H1 (cell line): ENCODE data around the gene EPHB6. TPM values are rescaled to one million over a fixed set of nuclear protein-coding genes. Genes with fewer than 3 reads are reported as not detected.

Source experiments
- CTCF ChIA-PET: fragments of 300-600 bp; sonication (Branson Sonifier 250); formaldehyde crosslinking; loops from one replicate; lab custom pipeline; 2021; ENCODE audit not compliant: partially characterized antibody; lab: Charles Lee
- POLR2A ChIA-PET: fragments of 300-600 bp; sonication (Branson Sonifier 250); formaldehyde crosslinking; loops from one replicate; lab custom pipeline; 2021; ENCODE audit warnings: inconsistent platforms; ENCODE audit not compliant: partially characterized antibody; lab: Charles Lee
- DNase-seq, 2 experiments: peaks; one replicate each; pipeline versions ENCODE4 v3.0.0 to v3.0.0-alpha.2; 2010 to 2022; ENCODE audit warnings: low spot score in 2 of 2, low read depth in 1 of 2, mixed read lengths in 1 of 2
- FAIRE-seq: peaks from 2 replicates; lab custom pipeline; 2011; peaks lifted over from hg19 to GRCh38; lab: Jason Lieb, UNC
- H2AFZ ChIP-seq: 2 replicates; pipeline ENCODE4 v1.8.1; 2012; ENCODE audit warnings: low read length, inconsistent platforms
- H2AK5ac ChIP-seq: 2 replicates; pipeline ENCODE4 v1.6.1; 2013; ENCODE audit warnings: low read depth, low read length
- H2BK120ac ChIP-seq: replicated peaks from 2 replicates; pipeline ENCODE3; 2013; ENCODE audit warnings: low read depth, low read length, inconsistent platforms
- H2BK12ac ChIP-seq: 2 replicates; pipeline ENCODE4 v1.6.1; 2013; ENCODE audit warnings: low read depth, low read length
- H2BK15ac ChIP-seq: 2 replicates; pipeline ENCODE4 v1.6.1; 2013; ENCODE audit warnings: low read length
- H2BK20ac ChIP-seq: 2 replicates; pipeline ENCODE4 v1.6.1; 2013; ENCODE audit warnings: low read length
- H2BK5ac ChIP-seq: 2 replicates; pipeline ENCODE4 v1.6.1; 2013; ENCODE audit warnings: low read depth, low read length
- H3K14ac ChIP-seq: 2 replicates; pipeline ENCODE4 v1.6.1; 2013; ENCODE audit warnings: inconsistent platforms; ENCODE audit not compliant: insufficient read length
- H3K18ac ChIP-seq: 2 replicates; pipeline ENCODE4 v1.6.1; 2013; ENCODE audit warnings: low read length; ENCODE audit errors: extremely low read depth
- H3K23ac ChIP-seq: 2 replicates; pipeline ENCODE4 v1.6.1; 2013; ENCODE audit warnings: inconsistent platforms; ENCODE audit not compliant: insufficient read length
- H3K23me2 ChIP-seq: 2 replicates; pipeline ENCODE4 v1.6.1; 2013; ENCODE audit warnings: low read depth, low read length
- H3K27ac ChIP-seq: 2 replicates; pipeline ENCODE4 v1.6.1; 2011; ENCODE audit warnings: low read depth, low read length, inconsistent platforms
- H3K27me3 ChIP-seq, 4 experiments: replicated peaks in 1 of 4; 1 replicate in 1 of 4; 2 replicates in 3 of 4; pipeline versions ENCODE4 v1.6.1 to v1.8.1; 2011 to 2013; ENCODE audit warnings: low read length in 3 of 4, mild to moderate bottlenecking in 3 of 4, inconsistent platforms in 2 of 4, mixed read lengths in 2 of 4, moderate library complexity in 1 of 4; ENCODE audit not compliant: control insufficient read depth in 3 of 4, insufficient read depth in 3 of 4; ENCODE audit errors: extremely low read depth in 1 of 4
- H3K36me3 ChIP-seq, 4 experiments: 2 replicates each; pipeline versions ENCODE4 v1.6.1 to v1.8.1; 2011 to 2013; ENCODE audit warnings: mild to moderate bottlenecking in 4 of 4, low read length in 3 of 4, moderate library complexity in 2 of 4, control low read depth in 1 of 4, inconsistent platforms in 1 of 4; ENCODE audit not compliant: insufficient read depth in 4 of 4, control insufficient read depth in 2 of 4
- H3K4ac ChIP-seq: replicated peaks from 2 replicates; pipeline ENCODE3; 2013; ENCODE audit warnings: low read length, low read depth, mixed read lengths, inconsistent platforms; ENCODE audit not compliant: insufficient read length
- H3K4me1 ChIP-seq, 4 experiments: replicated peaks in 1 of 4; 1 replicate in 1 of 4; 2 replicates in 3 of 4; pipeline versions ENCODE4 v1.6.1 to v1.8.1; 2011 to 2013; ENCODE audit warnings: low read length in 3 of 4, inconsistent platforms in 2 of 4, mixed read lengths in 1 of 4; ENCODE audit not compliant: insufficient read depth in 4 of 4, control insufficient read depth in 3 of 4
- H3K4me2 ChIP-seq, 2 experiments: 2 replicates each; pipeline versions ENCODE4 v1.6.1 to v1.8.1; 2011 to 2013; ENCODE audit warnings: low read depth in 2 of 2, low read length in 2 of 2, control low read depth in 1 of 2, inconsistent platforms in 1 of 2, mild to moderate bottlenecking in 1 of 2; ENCODE audit not compliant: insufficient read depth in 1 of 2
- H3K4me3 ChIP-seq, 4 experiments: fragments of 200-600, 300-600 bp in 1 of 4; sonication (generic), shearing (Covaris generic), sonication (Bioruptor Twin) in 1 of 4; 2 replicates each; pipeline versions ENCODE4 v1.5.1 to v1.8.1; 2011 to 2016; ENCODE audit warnings: low read length in 4 of 4, low read depth in 3 of 4, control low read depth in 2 of 4, inconsistent platforms in 2 of 4, mild to moderate bottlenecking in 2 of 4, mixed read lengths in 1 of 4, moderate library complexity in 1 of 4; ENCODE audit not compliant: insufficient read depth in 2 of 4; ENCODE audit errors: extremely low read depth in 1 of 4
- H3K56ac ChIP-seq: replicated peaks from 2 replicates; pipeline ENCODE3; 2013; ENCODE audit warnings: low read depth, mild to moderate bottlenecking, mixed read lengths, low read length, inconsistent platforms; ENCODE audit not compliant: insufficient read length
- H3K79me1 ChIP-seq: 2 replicates; pipeline ENCODE4 v1.6.1; 2013; ENCODE audit warnings: low read depth, low read length, control low read depth
- H3K79me2 ChIP-seq, 2 experiments: 2 replicates each; pipeline versions ENCODE4 v1.6.1 to v1.8.1; 2012 to 2013; ENCODE audit warnings: low read length in 2 of 2, mild to moderate bottlenecking in 2 of 2, inconsistent platforms in 1 of 2; ENCODE audit not compliant: insufficient read depth in 2 of 2, control insufficient read depth in 1 of 2
- H3K9ac ChIP-seq, 4 experiments: replicated peaks in 1 of 4; 1 replicate in 1 of 4; 2 replicates in 3 of 4; pipeline versions ENCODE4 v1.6.1 to v1.8.1; 2011 to 2013; ENCODE audit warnings: low read depth in 3 of 4, low read length in 3 of 4, control low read depth in 2 of 4, mild to moderate bottlenecking in 2 of 4, moderate library complexity in 2 of 4, inconsistent platforms in 1 of 4; ENCODE audit errors: extremely low read depth in 1 of 4
- H3K9me3 ChIP-seq, 2 experiments: 2 replicates each; pipeline versions ENCODE4 v1.6.1 to v1.8.1; 2012 to 2013; ENCODE audit warnings: mild to moderate bottlenecking in 2 of 2, moderate library complexity in 2 of 2, control low read depth in 1 of 2, inconsistent platforms in 1 of 2, low read depth in 1 of 2, low read length in 1 of 2, mixed read lengths in 1 of 2; ENCODE audit not compliant: insufficient read depth in 2 of 2
- H4K20me1 ChIP-seq, 2 experiments: replicated peaks in 1 of 2; 2 replicates each; pipeline versions ENCODE3 to v1.8.1; 2011 to 2013; ENCODE audit warnings: inconsistent platforms in 2 of 2, low read length in 2 of 2, mild to moderate bottlenecking in 1 of 2; ENCODE audit not compliant: insufficient read depth in 2 of 2, control insufficient read depth in 1 of 2
- H4K5ac ChIP-seq: 2 replicates; pipeline ENCODE4 v1.6.1; 2013; ENCODE audit warnings: low read length, low read depth, mixed read lengths, inconsistent platforms; ENCODE audit not compliant: insufficient read length
- H4K8ac ChIP-seq: 2 replicates; pipeline ENCODE4 v1.8.0; 2013; ENCODE audit warnings: mild to moderate bottlenecking, moderate library complexity, low read length, inconsistent platforms; ENCODE audit not compliant: insufficient read depth; ENCODE audit errors: extremely low read depth
- H4K91ac ChIP-seq: replicated peaks from 2 replicates; pipeline ENCODE3; 2013; ENCODE audit warnings: low read length, mixed read lengths, inconsistent platforms; ENCODE audit not compliant: insufficient read length
- CTBP2 ChIP-seq: IDR thresholded peaks from 2 replicates; pipeline ENCODE4 v1.7.0; 2011; ENCODE audit warnings: borderline replicate concordance, mild to moderate bottlenecking, moderate library complexity, mixed read lengths, low read length; ENCODE audit not compliant: insufficient read depth, insufficient read length
- GABPA ChIP-seq: IDR thresholded peaks from 2 replicates; pipeline ENCODE4 v1.6.1; 2011; ENCODE audit warnings: mild to moderate bottlenecking, low read length, moderate library complexity, borderline replicate concordance; ENCODE audit not compliant: insufficient read depth
- POU5F1 ChIP-seq: IDR thresholded peaks from 2 replicates; pipeline ENCODE4 v1.6.1; 2011; ENCODE audit warnings: low read depth, mild to moderate bottlenecking, low read length, moderate library complexity
- WGBS, 2 experiments: shearing (Covaris generic) in 1 of 2; methylation state at CpG; one replicate each; pipeline versions ENCODE4 v1.1.6 to v1.1.7; 2013 to 2015; ENCODE audit warnings: low lambda C conversion rate in 2 of 2, mixed read lengths in 2 of 2, inconsistent platforms in 1 of 2, low coverage in 1 of 2, missing lambda C conversion rate in 1 of 2; ENCODE audit not compliant: insufficient replicate concordance in 2 of 2, insufficient coverage in 1 of 2, insufficient read length in 1 of 2; ENCODE audit errors: extremely low coverage in 1 of 2, missing lambda C conversion rate in 1 of 2; 5-methylcytosine and 5-hydroxymethylcytosine counted together
- polyA plus RNA-seq, 7 experiments: library from polyadenylated mRNA; depleted of rRNA in 3 of 7; stranded (reverse) in 5 of 7; unstranded in 2 of 7; fragments of >200 nt in 5 of 7; fragments of 200-250 nt in 2 of 7; gene quantifications; 1 replicate in 5 of 7; 2 replicates in 1 of 7; 4 replicates in 1 of 7; pipeline versions ENCODE4 v1.2.1 to v1.2.3, GENCODE V29; 2011 to 2013; ENCODE audit warnings: missing spikeins in 2 of 7, mixed read lengths in 2 of 7
- total RNA-seq: library from RNA; stranded (reverse); fragmentation: NEBNext Ultra II Directional; extraction: Animal tissue kit (Norgen Biotek cat#: 25700); gene quantifications from 2 replicates; pipeline ENCODE4 v1.2.1, GENCODE V29; 2021

Gene EPHB6
- total and polyA plus RNA-seq, 2 of the 8 experiments (the other 6 are each of a cell fraction or from before 2014, with no cell fraction given): 19.7 TPM

DNA sequence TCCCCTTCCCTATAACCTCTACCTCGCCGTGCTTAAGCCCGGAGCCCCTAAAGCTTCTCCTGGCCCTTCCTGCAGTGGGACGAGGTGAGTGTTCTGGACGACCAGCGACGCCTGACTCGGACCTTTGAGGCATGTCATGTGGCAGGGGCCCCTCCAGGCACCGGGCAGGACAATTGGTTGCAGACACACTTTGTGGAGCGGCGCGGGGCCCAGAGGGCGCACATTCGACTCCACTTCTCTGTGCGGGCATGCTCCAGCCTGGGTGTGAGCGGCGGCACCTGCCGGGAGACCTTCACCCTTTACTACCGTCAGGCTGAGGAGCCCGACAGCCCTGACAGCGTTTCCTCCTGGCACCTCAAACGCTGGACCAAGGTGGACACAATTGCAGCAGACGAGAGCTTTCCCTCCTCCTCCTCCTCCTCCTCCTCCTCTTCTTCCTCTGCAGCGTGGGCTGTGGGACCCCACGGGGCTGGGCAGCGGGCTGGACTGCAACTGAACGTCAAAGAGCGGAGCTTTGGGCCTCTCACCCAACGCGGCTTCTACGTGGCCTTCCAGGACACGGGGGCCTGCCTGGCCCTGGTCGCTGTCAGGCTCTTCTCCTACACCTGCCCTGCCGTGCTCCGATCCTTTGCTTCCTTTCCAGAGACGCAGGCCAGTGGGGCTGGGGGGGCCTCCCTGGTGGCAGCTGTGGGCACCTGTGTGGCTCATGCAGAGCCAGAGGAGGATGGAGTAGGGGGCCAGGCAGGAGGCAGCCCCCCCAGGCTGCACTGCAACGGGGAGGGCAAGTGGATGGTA lies 9.2 kb downstream of the EPHB6 start:
- ChIA-PET CTCF (interaction anchor here (0.5 to 13.9 kb wide), 15 partner anchors 9 to 384 kb away, joined by 3 to 107 read pairs (median 13); partner anchors contain the start of gene EPHB6), POLR2A (interaction anchor here (1.6 kb wide), 1 partner anchor 10 kb away, joined by 4 read pairs; the partner anchor contains the start of gene EPHB6)
- H2AK5ac ChIP-seq: no peak overlapping the region
- H3K9me3 ChIP-seq: no peaks in the 10 kb centered on the region
- FAIRE-seq (no peak), DNase-seq (peak in 1 of 2 experiments; percentile 36)
- H3K23me2 ChIP-seq: no peaks in the 10 kb centered on the region; the same call in 1 of the 2 replicates
- H2BK5ac ChIP-seq: no peak overlapping the region
- H3K4me2 ChIP-seq: no peak overlapping the region
- TF ChIP-seq CTBP2 (no peak), POU5F1 (no peak), GABPA (no peak)
- no peak overlapping the region for H2BK120ac ChIP-seq
- H3K27me3 ChIP-seq: no peaks in the 10 kb centered on the region
- no peak overlapping the region for H3K4me3 ChIP-seq
- no peak overlapping the region; a peak in 1 of 7 replicates for H3K9ac ChIP-seq
- no peak overlapping the region for H3K14ac ChIP-seq
- WGBS, 2 experiments: 81% methylated on average over 28 of the region's 37 CpGs; no CpG with 5 or more reads in 1 of the 2 experiments
- H2AFZ ChIP-seq: no peak overlapping the region
- no peak overlapping the region for H4K5ac ChIP-seq
- no peaks in the 10 kb centered on the region for H4K20me1 ChIP-seq
- no peak overlapping the region for H2BK15ac ChIP-seq
- no peaks in the 10 kb centered on the region for H3K79me1 ChIP-seq
- H4K91ac ChIP-seq: peak overlapping the region; percentile 63
- H3K4ac ChIP-seq: no peak overlapping the region
- H4K8ac ChIP-seq: no peak overlapping the region
- no peaks in the 10 kb centered on the region for H3K79me2 ChIP-seq
- no peak overlapping the region; the same call in 1 of the 2 replicates for H3K18ac ChIP-seq
- no peak overlapping the region for H3K56ac ChIP-seq
- no peak overlapping the region for H3K27ac ChIP-seq
- 0 out of 2 replicates have a peak overlapping the region, but pooled peaks have one; percentile 9 for H2BK12ac ChIP-seq
- H3K23ac ChIP-seq: no peak overlapping the region
- H3K4me1 ChIP-seq: peaks cover 3 to 10% (median 9%) of the 10 kb centered on the region in 4 experiments; a peak in 6 of 7 replicates
- H2BK20ac ChIP-seq: no peak overlapping the region
- no peaks in the 10 kb centered on the region for H3K36me3 ChIP-seq
